Glutamatergic neuron (in vitro differentiated cells): ENCODE measurements around the gene FNIP1. TPM values are rescaled to one million over a fixed set of nuclear protein-coding genes. Genes with fewer than 3 reads are reported as not detected.
"Not testable (repeated sequence)": the region's sequence is repeated elsewhere in the genome, so short reads cannot be mapped to it uniquely, and the experiment has no call there.

Experiments used
- DNase-seq: peaks from one replicate; pipeline ENCODE4 v3.0.0; 2022
- H3K27ac Mint-ChIP-seq: one replicate; pipeline ENCODE4 v1.8.0; 2020; ENCODE audit warnings: mild to moderate bottlenecking, mixed read lengths, inconsistent platforms; ENCODE audit not compliant: unreplicated experiment
- H3K27me3 Mint-ChIP-seq: one replicate; pipeline ENCODE4 v1.8.0; 2020; ENCODE audit warnings: mild to moderate bottlenecking, moderate library complexity, mixed read lengths, inconsistent platforms; ENCODE audit not compliant: unreplicated experiment
- H3K36me3 Mint-ChIP-seq: one replicate; pipeline ENCODE4 v1.8.0; 2020; ENCODE audit warnings: mild to moderate bottlenecking, mixed read lengths, inconsistent platforms; ENCODE audit not compliant: unreplicated experiment
- H3K4me1 Mint-ChIP-seq: one replicate; pipeline ENCODE4 v1.8.0; 2020; ENCODE audit warnings: mild to moderate bottlenecking, low read depth, mixed read lengths, inconsistent platforms; ENCODE audit not compliant: unreplicated experiment
- H3K4me3 Mint-ChIP-seq: one replicate; pipeline ENCODE4 v1.8.0; 2020; ENCODE audit warnings: mild to moderate bottlenecking, mixed read lengths, inconsistent platforms; ENCODE audit not compliant: unreplicated experiment
- H3K9me3 Mint-ChIP-seq: one replicate; pipeline ENCODE4 v1.8.0; 2020; ENCODE audit warnings: mild to moderate bottlenecking, moderate library complexity, mixed read lengths, inconsistent platforms; ENCODE audit not compliant: unreplicated experiment
- long read RNA-seq: library from polyadenylated mRNA; unstranded; transcript quantifications from one replicate; pipeline ENCODE4 v2.0.0, GENCODE V29; 2020; ENCODE audit not compliant: unreplicated experiment
- total RNA-seq: library from RNA; stranded (reverse); fragmentation: NEBNext Ultra II Directional; extraction: Animal tissue kit (Norgen Biotek cat#: 25700); gene quantifications from one replicate; pipeline ENCODE4 v1.2.1, GENCODE V29; 2021; ENCODE audit not compliant: unreplicated experiment
- TF ChIP-seq, protein P1 (sequence below): fragments of 200-600 bp; sonication (generic); IDR thresholded peaks from one replicate; pipeline ENCODE4 v1.5.0; 2021; ENCODE audit not compliant: partially characterized antibody, unreplicated experiment

The FNIP1 gene
- 23.2 TPM for total RNA-seq
- long read RNA-seq, partial matches to known transcripts, result 0 of 2 reads
- long read RNA-seq, other reads (novel, unspliced or antisense), result 1 of 2 reads

DNA sequence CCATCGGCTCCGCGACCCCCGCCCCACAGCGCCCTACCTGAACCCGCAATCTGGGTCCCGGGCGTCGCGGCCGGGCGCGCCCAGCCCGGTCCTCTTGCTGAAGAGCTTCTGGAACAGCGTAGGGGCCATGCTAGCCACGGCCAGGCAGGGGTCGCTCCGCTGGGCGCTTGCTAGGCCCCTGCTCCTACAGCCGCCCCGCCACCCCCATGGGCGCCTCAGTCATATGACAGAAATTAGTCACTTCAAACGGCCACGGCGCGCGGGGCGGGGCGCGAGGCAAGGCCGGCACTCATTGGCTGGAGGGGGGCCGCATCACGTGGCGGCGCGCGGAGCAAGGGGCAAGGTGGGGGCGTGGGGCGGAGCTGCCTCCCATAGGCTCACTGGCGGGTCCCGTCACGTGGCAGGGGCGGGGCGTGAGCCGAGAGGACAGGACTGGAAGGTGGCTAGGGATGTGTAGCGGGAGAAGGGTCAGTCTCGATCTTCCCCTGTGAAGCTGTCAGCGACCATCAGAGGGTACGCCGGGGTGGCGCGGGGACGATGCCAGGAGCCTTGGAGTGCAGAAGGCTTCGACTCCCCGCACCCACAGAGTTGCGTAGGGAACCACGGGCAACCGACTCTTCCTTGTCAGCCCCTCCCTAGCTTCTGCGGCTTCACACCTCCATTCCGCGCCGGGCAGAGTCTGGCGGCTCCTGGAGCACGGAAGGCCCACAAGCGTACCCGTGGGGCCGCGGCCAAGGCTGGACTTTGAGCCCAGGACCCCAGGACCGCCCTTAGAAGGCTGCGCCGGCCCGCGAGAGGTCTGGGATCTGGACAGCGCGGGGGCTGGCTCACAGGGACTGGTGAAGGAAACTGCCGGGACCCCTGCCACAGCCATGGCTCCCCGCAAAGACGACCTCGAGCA lies at the start of gene FNIP1:
FNIP1 (minus strand) TSS at position 225 of the 901 bp plus-strand sequence; CDS start at position 129, 96 bp downstream.
- peaks cover 2% of the 10 kb centered on the region for H3K27me3 Mint-ChIP-seq
- TF ChIP-seq, protein P1, sequence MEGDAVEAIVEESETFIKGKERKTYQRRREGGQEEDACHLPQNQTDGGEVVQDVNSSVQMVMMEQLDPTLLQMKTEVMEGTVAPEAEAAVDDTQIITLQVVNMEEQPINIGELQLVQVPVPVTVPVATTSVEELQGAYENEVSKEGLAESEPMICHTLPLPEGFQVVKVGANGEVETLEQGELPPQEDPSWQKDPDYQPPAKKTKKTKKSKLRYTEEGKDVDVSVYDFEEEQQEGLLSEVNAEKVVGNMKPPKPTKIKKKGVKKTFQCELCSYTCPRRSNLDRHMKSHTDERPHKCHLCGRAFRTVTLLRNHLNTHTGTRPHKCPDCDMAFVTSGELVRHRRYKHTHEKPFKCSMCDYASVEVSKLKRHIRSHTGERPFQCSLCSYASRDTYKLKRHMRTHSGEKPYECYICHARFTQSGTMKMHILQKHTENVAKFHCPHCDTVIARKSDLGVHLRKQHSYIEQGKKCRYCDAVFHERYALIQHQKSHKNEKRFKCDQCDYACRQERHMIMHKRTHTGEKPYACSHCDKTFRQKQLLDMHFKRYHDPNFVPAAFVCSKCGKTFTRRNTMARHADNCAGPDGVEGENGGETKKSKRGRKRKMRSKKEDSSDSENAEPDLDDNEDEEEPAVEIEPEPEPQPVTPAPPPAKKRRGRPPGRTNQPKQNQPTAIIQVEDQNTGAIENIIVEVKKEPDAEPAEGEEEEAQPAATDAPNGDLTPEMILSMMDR, result no peak
- peaks cover 10% of the 10 kb centered on the region for H3K4me1 Mint-ChIP-seq
- H3K9me3 Mint-ChIP-seq, result no peaks in the 10 kb centered on the region
- no peaks in the 10 kb centered on the region for H3K36me3 Mint-ChIP-seq
- H3K4me3 Mint-ChIP-seq, result peak within 1 kb of the TSS; percentile 96
- H3K27ac Mint-ChIP-seq, result peak within 1 kb of the TSS; percentile 90
- peak; percentile 100 for DNase-seq

DNA sequence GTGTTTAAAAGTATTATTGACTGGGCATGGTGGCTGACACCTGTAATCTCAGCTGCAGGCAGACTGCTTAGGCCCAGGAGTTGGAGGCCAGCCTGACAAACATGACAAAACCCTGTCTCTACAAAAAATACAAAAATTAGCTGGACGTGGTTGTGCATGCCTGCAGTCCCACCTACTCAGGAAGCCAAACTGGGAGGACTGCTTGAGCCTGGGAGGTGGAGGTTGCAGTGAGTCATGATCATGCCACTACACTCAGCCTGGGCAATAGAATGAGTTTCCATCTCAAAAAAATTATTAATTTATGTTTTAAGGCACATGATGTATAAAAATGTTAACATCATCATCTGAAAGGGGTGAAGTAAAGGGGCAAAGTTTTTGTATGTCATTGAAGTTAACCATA lies 49.7 kb upstream of the FNIP1 start:
- peaks cover 2% of the 10 kb centered on the region for H3K27me3 Mint-ChIP-seq
- H3K4me1 Mint-ChIP-seq, result no peaks in the 10 kb centered on the region
- no peak for DNase-seq
- H3K4me3 Mint-ChIP-seq, result no peak overlapping the region
- no peak overlapping the region for H3K27ac Mint-ChIP-seq
- peaks cover 31% of the 10 kb centered on the region for H3K36me3 Mint-ChIP-seq
- H3K9me3 Mint-ChIP-seq, result peaks cover 13% of the 10 kb centered on the region
- TF ChIP-seq, protein P1, result no peak

- peaks cover 13% of the 10 kb centered on the region for H3K9me3 Mint-ChIP-seq
- peaks cover 31% of the 10 kb centered on the region for H3K36me3 Mint-ChIP-seq
- H3K27me3 Mint-ChIP-seq, result peaks cover 2% of the 10 kb centered on the region
- TF ChIP-seq, protein P1, result no peak
- no peak overlapping the region for H3K27ac Mint-ChIP-seq
- no peak overlapping the region for H3K4me3 Mint-ChIP-seq
- no peak for DNase-seq
- H3K4me1 Mint-ChIP-seq, result no peaks in the 10 kb centered on the region
Measured at GRCh38 chr5:131845828-131846227, 49.0 kb upstream of the FNIP1 start.

GRCh38 chr5:131842971-131843370 lies 46.2 kb upstream of the FNIP1 start:
- H3K4me3 Mint-ChIP-seq, H3K27me3 Mint-ChIP-seq, DNase-seq, H3K4me1 Mint-ChIP-seq, H3K27ac Mint-ChIP-seq: not testable (repeated sequence)
- Mint-ChIP-seq H3K9me3 (peaks cover 16% of the 10 kb centered on the region), H3K36me3 (peaks cover 44% of the 10 kb centered on the region)

GRCh38 chr5:131832702-131833101 lies 35.9 kb upstream of the FNIP1 start:
- H3K27ac Mint-ChIP-seq, H3K4me1 Mint-ChIP-seq, H3K27me3 Mint-ChIP-seq, H3K9me3 Mint-ChIP-seq, H3K4me3 Mint-ChIP-seq, DNase-seq: not testable (repeated sequence)
- H3K36me3 Mint-ChIP-seq, result peaks cover 13% of the 10 kb centered on the region
